A673 (cell line): ENCODE data around the gene DNAJC4.

ENCODE experiments used
- EZH2 ChIP-seq: fragments of 200-600 bp; sonication (generic); IDR thresholded peaks from 2 replicates; pipeline ENCODE4 v1.6.1; 2017; ENCODE audit warnings: borderline replicate concordance, low read depth, mild to moderate bottlenecking, mixed read lengths, antibody characterized with exemption, low read length; ENCODE audit not compliant: poor library complexity, severe bottlenecking
- TF ChIP-seq, protein P1 (sequence below): fragments of 300-800, 200-600 bp; sonication (generic); conservative IDR thresholded peaks from 2 replicates; pipeline ENCODE4 v1.5.1; 2017; ENCODE audit warnings: low read depth, mild to moderate bottlenecking, antibody characterized with exemption, low read length, moderate library complexity, mixed read lengths

DNA sequence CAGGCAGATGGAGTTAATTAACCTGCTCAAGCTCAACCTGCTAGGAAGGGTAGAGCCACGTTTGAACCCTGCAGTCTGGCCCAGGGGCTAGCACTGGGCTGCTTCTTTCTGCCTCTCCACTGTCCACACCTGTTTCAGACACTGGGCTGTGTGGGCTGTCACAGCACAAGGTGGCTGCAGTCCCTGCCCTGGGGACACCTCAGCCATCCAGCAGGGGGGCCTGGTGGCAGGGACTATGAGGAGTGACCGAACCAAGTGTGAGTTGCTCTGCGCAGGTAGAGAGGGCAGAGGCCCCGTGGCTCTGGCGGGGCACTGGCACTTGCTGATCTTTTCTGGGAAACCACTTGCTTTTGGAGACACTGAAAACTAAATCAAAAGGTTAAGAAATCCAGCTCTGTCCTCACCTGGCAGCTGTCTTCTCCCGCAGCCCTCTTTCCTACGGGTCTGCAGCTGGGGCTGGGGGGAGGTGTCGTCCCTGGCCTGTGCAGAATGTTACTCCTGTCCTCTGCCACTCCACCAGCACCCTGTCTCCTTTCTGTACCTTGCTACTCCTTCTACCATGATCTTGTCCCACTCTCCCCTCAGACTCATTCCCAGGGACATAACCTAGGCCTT lies 48.3 kb downstream of the DNAJC4 start:
- TF ChIP-seq, protein P1, sequence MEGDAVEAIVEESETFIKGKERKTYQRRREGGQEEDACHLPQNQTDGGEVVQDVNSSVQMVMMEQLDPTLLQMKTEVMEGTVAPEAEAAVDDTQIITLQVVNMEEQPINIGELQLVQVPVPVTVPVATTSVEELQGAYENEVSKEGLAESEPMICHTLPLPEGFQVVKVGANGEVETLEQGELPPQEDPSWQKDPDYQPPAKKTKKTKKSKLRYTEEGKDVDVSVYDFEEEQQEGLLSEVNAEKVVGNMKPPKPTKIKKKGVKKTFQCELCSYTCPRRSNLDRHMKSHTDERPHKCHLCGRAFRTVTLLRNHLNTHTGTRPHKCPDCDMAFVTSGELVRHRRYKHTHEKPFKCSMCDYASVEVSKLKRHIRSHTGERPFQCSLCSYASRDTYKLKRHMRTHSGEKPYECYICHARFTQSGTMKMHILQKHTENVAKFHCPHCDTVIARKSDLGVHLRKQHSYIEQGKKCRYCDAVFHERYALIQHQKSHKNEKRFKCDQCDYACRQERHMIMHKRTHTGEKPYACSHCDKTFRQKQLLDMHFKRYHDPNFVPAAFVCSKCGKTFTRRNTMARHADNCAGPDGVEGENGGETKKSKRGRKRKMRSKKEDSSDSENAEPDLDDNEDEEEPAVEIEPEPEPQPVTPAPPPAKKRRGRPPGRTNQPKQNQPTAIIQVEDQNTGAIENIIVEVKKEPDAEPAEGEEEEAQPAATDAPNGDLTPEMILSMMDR, result no peak
- TF ChIP-seq EZH2, result no peak
